GM15510 (cell line): Measurements from ENCODE around the gene DMGDH.

Experiments used
- POLR2A ChIP-seq: IDR thresholded peaks from 3 replicates; pipeline ENCODE4 v1.6.1; 2011; ENCODE audit warnings: borderline replicate concordance; ENCODE audit not compliant: insufficient read length; ENCODE audit errors: extremely low read depth

The DMGDH gene

DNA sequence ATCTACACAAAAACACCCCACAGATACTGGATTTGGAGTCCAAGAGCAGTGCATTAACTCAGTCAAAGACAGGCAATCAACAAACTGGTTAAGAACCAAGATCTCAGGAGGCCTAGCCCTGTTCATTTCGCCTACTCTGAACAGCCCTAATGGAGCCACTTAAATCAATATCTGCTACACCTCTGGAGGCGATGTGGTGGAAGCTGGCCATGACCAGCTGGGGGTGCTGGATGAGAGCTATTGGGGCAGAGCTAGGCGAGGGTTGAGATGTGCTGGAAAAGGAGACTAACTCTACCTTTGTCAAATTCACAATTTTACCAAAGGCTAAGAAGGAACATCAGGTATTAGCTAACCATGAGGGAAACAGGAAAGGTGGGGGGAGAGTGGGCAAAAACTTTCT is 61.1 kb downstream of the DMGDH start:
- TF ChIP-seq POLR2A: no peak

DNA sequence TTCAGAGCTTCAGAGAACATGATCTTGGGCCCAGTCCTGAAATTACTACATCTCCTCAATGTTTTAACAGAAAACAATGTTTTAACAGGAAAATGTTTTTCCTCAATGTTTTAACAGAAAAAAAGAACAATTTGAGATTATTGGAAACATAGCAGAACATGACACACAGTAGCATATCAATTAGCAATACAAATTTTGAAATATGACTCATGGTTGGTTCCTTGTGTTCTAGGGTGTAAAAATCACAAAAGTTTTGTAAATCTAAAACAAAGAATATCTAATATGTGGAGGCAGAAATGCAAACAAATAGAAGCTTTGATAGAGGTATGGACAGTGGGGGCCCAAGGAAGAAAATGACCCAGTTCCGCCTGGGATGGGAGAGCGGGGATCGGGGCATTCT is 61.6 kb downstream of the DMGDH start:
- no peak for TF ChIP-seq POLR2A

DNA sequence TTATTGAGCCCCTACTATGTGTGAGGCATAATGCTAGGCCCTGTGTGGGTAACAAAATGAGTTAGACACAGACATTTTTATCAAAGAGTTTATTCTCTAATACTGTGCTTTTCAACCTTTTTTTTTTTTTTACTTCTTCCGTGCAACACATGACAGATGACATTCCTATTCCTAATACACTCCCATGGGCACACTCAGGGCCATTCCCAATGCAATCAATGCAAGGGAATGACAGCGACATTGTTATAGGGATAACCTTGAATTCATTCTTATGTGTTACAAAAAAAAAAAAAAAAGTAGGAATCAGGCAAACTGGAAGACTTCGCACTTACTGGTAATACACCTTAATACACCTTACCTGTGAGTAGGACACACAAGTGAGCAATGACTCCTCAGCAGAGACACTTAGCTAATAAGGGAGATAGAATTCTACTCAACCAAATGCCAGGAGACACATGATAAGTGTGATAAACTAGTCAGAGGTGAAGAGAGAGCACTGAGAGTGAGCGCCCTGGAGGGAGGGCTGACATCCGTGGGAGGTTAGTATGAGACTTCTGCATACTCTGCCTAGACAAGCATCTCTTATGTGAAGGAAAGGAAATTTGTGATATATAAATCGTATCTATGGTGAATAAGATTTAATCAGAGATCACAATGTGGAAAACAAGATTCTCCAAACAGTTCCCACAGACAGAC is 63.4 kb downstream of the DMGDH start:
- TF ChIP-seq POLR2A: no peak

DNA sequence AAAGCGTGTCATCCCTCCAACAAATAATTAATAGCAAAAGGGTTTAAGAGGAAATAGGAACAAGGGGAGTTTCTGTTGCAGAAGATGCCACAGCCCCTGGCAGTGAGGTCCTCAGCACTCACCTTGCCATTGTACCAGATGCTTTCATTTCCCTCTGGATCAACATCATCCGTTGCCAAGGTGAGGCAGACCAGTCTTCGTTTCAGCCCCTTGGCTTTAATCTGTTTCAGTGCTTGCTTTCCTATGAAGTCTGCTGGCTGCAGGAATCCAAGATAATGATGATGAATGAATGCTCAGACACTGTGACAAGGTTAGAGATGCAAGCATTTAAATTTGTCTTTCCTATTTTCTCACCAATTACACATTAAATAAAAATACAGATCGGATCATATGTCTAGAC is 64.3 kb downstream of the DMGDH start:
- TF ChIP-seq POLR2A: no peak

DNA sequence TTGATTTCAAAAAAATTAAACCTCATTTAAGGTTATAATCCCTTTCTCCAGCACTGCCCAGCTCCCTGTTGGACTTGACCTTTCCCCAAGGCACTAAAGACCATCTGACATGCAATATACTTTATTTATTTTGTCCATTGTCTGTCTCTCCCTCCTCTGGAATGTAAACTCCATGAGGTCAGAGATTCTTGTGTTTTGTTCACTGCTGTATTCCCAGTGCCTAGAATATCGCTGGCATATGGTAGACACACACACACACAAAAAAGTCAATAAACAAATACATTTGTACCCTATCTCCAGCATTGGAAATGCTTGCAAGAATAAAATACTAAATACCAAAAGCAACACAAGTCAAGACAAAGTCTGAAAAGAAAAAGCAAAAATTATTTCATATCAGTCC is 67.1 kb downstream of the DMGDH start:
- TF ChIP-seq POLR2A: no peak

DNA sequence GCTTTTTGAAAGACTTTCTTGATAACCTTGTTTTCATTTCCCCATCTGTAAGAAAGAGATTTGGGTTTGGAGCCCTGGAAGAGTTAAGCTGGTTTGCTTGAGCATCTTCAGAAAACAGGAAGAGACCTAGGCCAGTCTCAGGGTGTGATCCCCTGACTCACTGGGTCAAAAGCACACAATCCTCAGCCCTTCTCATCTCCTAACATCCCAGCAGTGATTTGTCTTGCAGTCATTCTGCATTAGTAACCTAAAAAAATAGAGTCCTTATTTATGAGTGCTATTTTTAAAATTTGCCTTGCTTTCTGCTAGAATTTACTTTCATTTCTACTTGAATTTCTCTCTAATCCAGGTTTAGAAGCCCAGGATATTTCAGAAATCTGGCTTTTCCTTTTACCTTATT is 68.0 kb downstream of the DMGDH start:
- no peak for TF ChIP-seq POLR2A

DNA sequence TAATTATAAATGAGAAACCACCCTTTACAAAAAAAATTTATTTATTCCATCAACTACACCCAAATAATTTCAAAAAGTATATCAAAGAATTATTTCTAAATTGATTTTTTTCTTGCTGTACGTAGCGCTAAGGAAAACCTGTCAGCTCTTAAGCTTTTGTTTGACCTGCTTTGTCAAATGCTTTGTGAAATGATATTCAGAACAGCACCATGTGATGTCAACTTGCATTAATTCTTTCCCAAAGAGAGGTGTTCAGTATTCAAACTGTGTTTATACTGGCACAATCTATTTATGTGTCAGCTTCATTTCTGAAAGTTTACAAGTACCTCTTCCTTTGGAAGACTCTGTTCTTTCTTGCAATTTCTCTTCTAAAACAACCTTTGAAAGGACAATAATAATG is 72.4 kb downstream of the DMGDH start:
- no peak for TF ChIP-seq POLR2A

DNA sequence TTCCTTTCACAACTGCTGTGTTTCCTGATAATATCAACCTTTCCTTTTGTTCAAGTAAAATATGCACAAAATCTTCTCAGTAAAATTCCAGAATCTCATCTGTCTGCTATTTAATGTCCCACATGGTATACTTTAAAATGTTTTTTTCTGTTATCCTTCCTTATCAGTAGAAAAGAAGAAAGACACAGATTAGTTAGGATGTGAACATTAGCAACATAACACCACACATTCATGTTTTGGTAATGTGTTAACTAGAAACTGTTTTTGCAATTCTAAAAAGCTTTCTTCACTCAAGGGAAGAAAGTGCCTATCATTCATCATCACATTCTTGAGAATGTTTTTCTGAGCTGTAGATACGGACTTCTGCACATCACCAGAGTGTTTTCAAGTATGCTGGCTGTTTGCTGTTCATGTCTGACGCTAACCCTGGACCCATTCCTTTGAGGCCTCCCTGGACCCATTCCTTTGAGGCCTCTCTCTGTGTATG is 73.9 kb downstream of the DMGDH start:
- no peak for TF ChIP-seq POLR2A

DNA sequence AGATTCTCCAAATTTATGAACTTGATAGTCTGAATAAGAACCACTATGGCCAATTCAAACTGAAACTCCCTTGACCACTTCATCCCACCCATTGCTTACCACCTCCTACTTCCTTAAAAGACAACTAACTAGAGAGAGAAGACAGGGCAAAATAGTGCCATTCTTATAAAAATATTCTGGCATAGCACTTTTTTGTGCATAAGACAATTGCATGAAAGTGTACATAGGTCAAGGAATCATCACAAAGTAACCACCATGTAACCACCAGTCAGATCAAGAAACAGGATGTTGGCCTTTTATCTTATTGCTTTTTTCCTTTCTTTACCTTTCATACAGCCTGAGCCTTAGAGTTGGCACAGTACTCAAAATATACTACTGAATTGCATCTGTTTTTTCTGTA is 76.3 kb downstream of the DMGDH start:
- no peak for TF ChIP-seq POLR2A

DNA sequence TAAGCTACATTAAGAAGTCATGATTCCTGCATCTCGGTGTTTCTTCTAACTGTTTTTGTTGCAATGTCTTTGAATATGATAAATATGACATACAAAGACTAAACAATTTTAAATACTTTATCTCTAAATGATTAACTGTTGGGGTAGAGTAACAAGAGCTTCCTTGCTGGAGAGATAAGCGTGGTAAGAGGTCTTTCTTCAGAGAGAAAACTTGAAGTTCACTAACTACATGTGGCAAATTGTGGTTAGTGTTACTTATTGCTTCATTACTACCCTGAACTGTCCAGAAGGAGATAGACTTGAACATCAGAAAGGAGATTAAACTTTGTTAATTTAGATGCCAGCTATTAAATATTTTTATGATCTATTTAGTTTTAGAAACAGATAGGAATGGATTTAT is 77.3 kb downstream of the DMGDH start:
- no peak for TF ChIP-seq POLR2A

DNA sequence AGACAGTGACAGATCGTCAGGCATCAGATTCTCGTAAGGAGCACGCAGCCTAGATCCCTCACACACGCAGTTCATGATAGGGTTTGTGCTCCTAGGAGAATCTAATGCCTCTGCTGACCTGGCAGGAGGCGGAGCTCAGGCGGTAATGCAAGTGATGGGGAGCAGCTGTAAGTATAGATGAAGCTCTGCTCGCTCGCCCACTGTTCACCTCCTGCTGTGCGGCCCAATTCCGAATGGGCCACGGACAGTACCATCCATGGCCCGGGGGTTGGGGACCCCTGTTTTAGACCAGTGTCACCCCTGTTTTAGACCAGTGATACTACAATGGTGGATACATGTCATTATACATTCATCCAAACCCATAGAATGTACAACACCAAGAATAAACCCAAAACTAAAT is 80.4 kb downstream of the DMGDH start:
- no peak for TF ChIP-seq POLR2A

DNA sequence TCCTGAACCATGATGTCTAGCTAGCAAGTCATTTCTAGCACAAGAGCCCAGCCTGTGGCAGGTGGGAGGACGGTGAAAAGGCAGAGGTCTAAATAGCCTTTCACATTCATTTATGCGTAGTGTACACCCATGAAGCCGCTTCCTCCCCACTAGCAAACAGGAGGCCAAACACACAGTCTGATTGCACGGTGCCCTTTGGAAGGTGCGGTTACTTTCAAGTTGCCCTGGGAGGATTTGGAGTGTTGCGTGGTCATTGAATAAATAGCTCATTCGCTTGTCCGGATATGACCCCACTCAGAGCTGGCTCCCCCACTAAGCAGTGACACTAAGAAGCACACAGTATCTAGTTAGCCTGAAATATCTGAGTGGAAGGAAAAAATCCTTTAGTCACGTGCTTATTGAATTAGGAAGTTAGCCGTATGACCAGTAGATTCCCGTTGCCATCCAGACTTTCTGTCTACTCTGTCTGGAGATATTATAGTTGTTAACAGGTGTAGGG is 83.7 kb downstream of the DMGDH start:
- peak; percentile 21 for TF ChIP-seq POLR2A

DNA sequence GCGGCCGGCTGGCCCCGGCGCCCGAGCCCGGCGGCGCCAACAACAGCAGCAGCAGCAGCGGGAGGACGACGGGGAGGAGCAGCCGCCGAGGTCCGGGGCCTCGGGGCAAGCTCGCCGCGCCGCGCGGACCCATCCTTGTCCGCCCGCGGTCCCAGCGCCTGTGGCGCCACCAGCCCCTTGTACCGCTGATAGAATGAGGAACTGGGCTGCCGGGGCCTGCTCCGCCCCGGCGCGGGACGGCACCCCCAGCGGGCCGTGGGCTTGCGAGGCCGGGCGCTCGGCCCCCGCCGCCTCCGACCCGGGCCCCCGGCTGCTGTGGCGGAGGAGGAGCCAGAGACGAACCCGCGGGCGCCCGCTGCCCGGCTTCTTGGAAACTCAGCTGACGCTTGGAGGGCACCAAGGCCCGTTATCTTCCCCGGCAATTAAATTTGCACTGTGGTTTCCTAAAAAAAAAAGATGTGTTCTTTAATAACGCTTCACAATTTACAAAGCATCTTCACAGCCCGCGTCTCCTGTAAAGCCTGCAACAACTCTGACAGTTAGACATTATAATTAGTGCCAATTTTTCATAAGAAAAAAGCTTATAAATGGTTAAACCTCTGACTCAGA is 84.3 kb downstream of the DMGDH start, which contains the start of gene ARSB:
Gene ARSB, minus strand, starts transcription at position 195 of the 609 bp plus-strand sequence. Its CDS starts 62 bp downstream, at position 133.
- TF ChIP-seq POLR2A: peak; percentile 2

DNA sequence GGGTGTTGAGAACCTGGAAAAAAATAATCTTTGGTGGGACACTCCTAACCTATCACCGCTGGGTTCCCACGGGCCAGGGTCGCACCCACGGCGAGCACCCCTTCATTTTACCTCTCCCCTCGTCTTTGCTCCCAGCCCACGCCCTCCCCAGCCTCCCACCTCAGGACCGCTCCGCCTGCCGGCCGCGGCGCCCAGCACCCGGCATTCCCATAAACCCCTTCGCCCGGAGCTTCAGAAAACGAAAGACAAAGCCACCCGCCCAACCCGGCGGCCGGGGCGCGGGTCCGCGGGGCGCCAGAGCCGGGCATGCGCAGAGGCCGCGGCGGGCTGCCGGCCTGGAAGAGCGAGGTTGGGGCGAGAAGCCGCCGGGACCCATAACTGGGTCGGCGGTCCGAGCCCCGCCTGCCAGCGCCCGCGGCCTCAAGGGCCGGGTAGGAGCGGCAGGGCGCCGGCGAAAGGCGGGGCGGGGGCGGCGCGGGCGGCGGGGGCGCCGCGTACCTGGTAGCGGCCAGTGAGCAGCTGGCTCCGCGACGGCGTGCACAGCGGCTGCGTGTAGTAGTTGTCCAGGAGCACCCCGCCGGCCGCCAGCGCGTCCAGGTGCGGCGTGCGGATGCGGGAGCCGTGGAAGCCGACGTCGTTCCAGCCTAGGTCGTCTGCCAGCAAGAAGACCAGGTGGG is 84.9 kb downstream of the DMGDH start:
- TF ChIP-seq POLR2A: peak; percentile 75
